HUDEP-2 (cell line): ENCODE results near the gene HPS1.

ENCODE experiments used
- DNase-seq, 76 experiments: peaks; one replicate each; lab custom pipeline; 2025; ENCODE audit not compliant: unreplicated experiment in 76 of 76; lab: John Stamatoyannopoulos, UW

Gene HPS1

GRCh38 chr10:98370831-98371820 is 75.6 kb downstream of the HPS1 start:
- DNase-seq, result no peak

- DNase-seq, result no peak
Observed at GRCh38 chr10:98369801-98370200, 76.9 kb downstream of the HPS1 start.

GRCh38 chr10:98368644-98369043 is 78.1 kb downstream of the HPS1 start:
- DNase-seq, result no peak

GRCh38 chr10:98367604-98368451 is 78.9 kb downstream of the HPS1 start:
- DNase-seq, result no peak
